GM12878 (cell line): Measurements from ENCODE around the gene CDK16. TPM values are rescaled to one million over a fixed set of nuclear protein-coding genes. Genes with fewer than 3 reads are reported as not detected.

Experiments
- BCL11A ChIP-seq: IDR thresholded peaks from 2 replicates; pipeline ENCODE4 v1.6.1; 2011; ENCODE audit warnings: low read depth, low read length
- BCL3 ChIP-seq: IDR thresholded peaks from 2 replicates; pipeline ENCODE4 v1.6.1; 2011; ENCODE audit warnings: borderline replicate concordance, low read depth, mild to moderate bottlenecking, moderate library complexity, low read length; ENCODE audit not compliant: insufficient read depth, poor library complexity, severe bottlenecking
- CHD2 ChIP-seq: IDR thresholded peaks from 2 replicates; pipeline ENCODE4 v1.6.1; 2011; ENCODE audit warnings: low read depth, low read length, improper control_type of control experiment, borderline replicate concordance
- E2F8 ChIP-seq: fragments of 450-650 bp; IDR thresholded peaks from 2 replicates; pipeline ENCODE4 v1.6.1; 2018; ENCODE audit warnings: mild to moderate bottlenecking, low read depth, moderate library complexity; ENCODE audit not compliant: partially characterized antibody
- E4F1 ChIP-seq: fragments of 450-650 bp; IDR thresholded peaks from 2 replicates; pipeline ENCODE4 v1.6.1; 2018; ENCODE audit warnings: borderline replicate concordance, mild to moderate bottlenecking; ENCODE audit not compliant: partially characterized antibody
- EED ChIP-seq: sonication (generic); IDR thresholded peaks from 2 replicates; pipeline ENCODE4 v1.6.1; 2016; ENCODE audit warnings: antibody characterized with exemption, low read depth
- ESRRA ChIP-seq: IDR thresholded peaks from 2 replicates; pipeline ENCODE4 v1.6.1; 2012; ENCODE audit warnings: mild to moderate bottlenecking, low read length, improper control_type of control experiment
- ETV6 ChIP-seq, 2 experiments: fragments of 450-650 bp in 1 of 2; IDR thresholded peaks in 1 of 2; conservative IDR thresholded peaks in 1 of 2; 2 replicates each; pipeline ENCODE4 v1.6.1; 2014; ENCODE audit warnings: antibody characterized with exemption in 1 of 2, borderline replicate concordance in 1 of 2, low read depth in 1 of 2, mild to moderate bottlenecking in 1 of 2, moderate library complexity in 1 of 2
- KAT2A ChIP-seq: conservative IDR thresholded peaks from 2 replicates; pipeline ENCODE4 v1.6.1; 2011; ENCODE audit warnings: low read depth, low read length; ENCODE audit not compliant: control insufficient read depth
- MTA2 ChIP-seq: fragments of 450-650 bp; IDR thresholded peaks from 2 replicates; pipeline ENCODE4 v1.6.1; 2016; ENCODE audit warnings: low read depth, mild to moderate bottlenecking, moderate library complexity
- MTA3 ChIP-seq: IDR thresholded peaks from 2 replicates; pipeline ENCODE4 v1.6.1; 2012; ENCODE audit warnings: low read length, inconsistent platforms, borderline replicate concordance
- MXI1 ChIP-seq: fragments of 150-350 bp; IDR thresholded peaks from 2 replicates; pipeline ENCODE4 v1.6.1; 2011; ENCODE audit warnings: low read depth, mild to moderate bottlenecking, inconsistent platforms, low read length, improper control_type of control experiment
- NR2C1 ChIP-seq: fragments of 450-650 bp; IDR thresholded peaks from 2 replicates; pipeline ENCODE4 v1.6.1; 2017; ENCODE audit warnings: antibody characterized with exemption, mild to moderate bottlenecking, moderate library complexity
- SKIL ChIP-seq: fragments of 450-650 bp; IDR thresholded peaks from 2 replicates; pipeline ENCODE4 v1.6.1; 2017; ENCODE audit warnings: mild to moderate bottlenecking, low read depth, inconsistent platforms; ENCODE audit not compliant: poor library complexity, severe bottlenecking
- SP1 ChIP-seq: IDR thresholded peaks from one replicate; pipeline ENCODE4 v1.6.1; 2011; ENCODE audit warnings: low read depth, low read length
- USF1 ChIP-seq: IDR thresholded peaks from 2 replicates; pipeline ENCODE4 v1.6.1; 2011; ENCODE audit warnings: borderline replicate concordance, low read depth, mild to moderate bottlenecking, moderate library complexity, mixed read lengths, low read length; ENCODE audit not compliant: insufficient read depth; ENCODE audit errors: extremely low read length
- ZNF622 ChIP-seq: fragments of 450-650 bp; IDR thresholded peaks from 2 replicates; pipeline ENCODE4 v1.6.1; 2017; ENCODE audit warnings: mild to moderate bottlenecking, inconsistent platforms
- polyA plus RNA-seq, 11 experiments: library from polyadenylated mRNA; depleted of rRNA in 4 of 11; unstranded in 6 of 11; stranded (reverse) in 5 of 11; fragments of >200 nt; fragmentation: Nextera tagmentation in 4 of 11; fragmentation: Illumina TruSeq in 1 of 11; extraction: Ambion mirVana in 4 of 11; extraction: Trizol in 1 of 11; gene quantifications; 1 replicate in 1 of 11; 2 replicates in 10 of 11; pipeline versions ENCODE4 v1.2.1 to v1.2.3, GENCODE V29; 2011 to 2016; ENCODE audit warnings: inconsistent platforms in 2 of 11, missing spikeins in 2 of 11, low read depth in 1 of 11
- total RNA-seq, 4 experiments: library from RNA; depleted of rRNA in 3 of 4; stranded (reverse); fragments of >200 nt in 3 of 4; fragmentation: Illumina TruSeq in 1 of 4; extraction: Trizol in 1 of 4; gene quantifications; 2 replicates each; pipeline versions ENCODE4 v1.2.1 to v1.2.3, GENCODE V29; 2013 to 2021

The CDK16 gene
- total and polyA plus RNA-seq, 10 of the 15 experiments (the other 5 are each of a cell fraction or from before 2014, with no cell fraction given): 2.4 to 75.1 (median 48.2) TPM

- TF ChIP-seq E4F1 (no peak), BCL3 (peak; percentile 37), USF1 (peak; percentile 38), BCL11A (no peak), MTA3 (no peak), KAT2A (no peak), EED (no peak), ETV6 (conservative IDR thresholded peaks at IDR 0.05 in 1 of 2, IDR thresholded peaks at IDR 0.05 in 1 of 2; ENCODE audit: borderline replicate concordance in 1 of 2, low read depth in 1 of 2) (peak in 1 of 2 experiments; percentile 5; a peak in 1 of 4 replicates), MTA2 (no peak), CHD2 (no peak), ESRRA (no peak), ZNF622 (no peak), MXI1 (0 out of 2 replicates have a peak, but pooled peaks have one; percentile 57), NR2C1 (peak; percentile 31; the same call in 1 of the 2 replicates), E2F8 (no peak), SKIL (peak; percentile 63), SP1 (peak; percentile 54)
Observed at GRCh38 chrX:47190445-47191269, 27.8 kb upstream of the CDK16 start (continued).
